Adrenal gland (tissue), 19 donors: ENCODE data around the gene SOWAHD. TPM values are rescaled to one million over a fixed set of nuclear protein-coding genes. Genes with fewer than 3 reads are reported as not detected.

ENCODE experiments used
- DNase-seq, 7 donors: peaks; one replicate each; pipeline ENCODE4 v3.0.0-alpha.2; 2019 to 2020
- H3K27ac ChIP-seq, 5 donors: fragments of 200-600 bp; sonication (generic) in 4 of 5; 1 replicate in 3 of 5; 2 replicates in 2 of 5; pipeline versions ENCODE4 v1.5.1 to v1.8.0; 2016 to 2020; ENCODE audit warnings: mild to moderate bottlenecking in 1 of 5
- H3K27me3 ChIP-seq: fragments of 200-600 bp; 2 replicates; pipeline ENCODE4 v1.8.0; 2021
- H3K36me3 ChIP-seq, 2 donors: fragments of 200-600 bp; replicated peaks in 1 of 2; 1 replicate in 1 of 2; 2 replicates in 1 of 2; pipeline versions ENCODE4 v1.5.1 to v1.8.0; 2018 to 2022
- H3K4me1 ChIP-seq, 2 donors: fragments of 200-600 bp; replicated peaks in 1 of 2; 1 replicate in 1 of 2; 2 replicates in 1 of 2; pipeline versions ENCODE4 v1.5.1 to v1.8.0; 2018 to 2021
- H3K4me3 ChIP-seq, 4 donors: fragments of 200-600 bp; sonication (generic) in 3 of 4; one replicate each; pipeline ENCODE4 v1.5.1; 2016 to 2018
- H3K9me3 ChIP-seq, 3 donors: fragments of 200-600 bp; sonication (generic) in 1 of 3; replicated peaks in 1 of 3; 1 replicate in 2 of 3; 2 replicates in 1 of 3; pipeline versions ENCODE4 v1.5.1 to v1.8.0; 2016 to 2021
- CTCF ChIP-seq, 6 experiments: fragments of 450-650 bp in 4 of 6; fragments of 200-600 bp in 2 of 6; sonication (generic) in 1 of 6; IDR thresholded peaks; 1 replicate in 5 of 6; 2 replicates in 1 of 6; pipeline versions ENCODE4 v1.5.1 to v1.8.0; 2016 to 2021; ENCODE audit warnings: antibody characterized with exemption in 6 of 6, mild to moderate bottlenecking in 2 of 6, moderate library complexity in 1 of 6
- POLR2A ChIP-seq, 2 donors: fragments of 450-650 bp; IDR thresholded peaks; one replicate each; pipeline ENCODE4 v1.6.1; 2017; ENCODE audit warnings: antibody characterized with exemption in 2 of 2, mild to moderate bottlenecking in 2 of 2, moderate library complexity in 1 of 2
- WGBS, 4 donors: extraction: QIAGEN DNeasy Blood & Tissue Kit in 2 of 4; methylation state at CpG; one replicate each; pipeline versions ENCODE4 v1.1.5 to v1.1.7; 2013 to 2017; 5-methylcytosine and 5-hydroxymethylcytosine counted together
- intact Hi-C, 2 donors: fragments of 100-400 bp; cut with DNase I; formaldehyde crosslinking; loops; one replicate each; pipeline versions ENCODE4 v1.14.1 to v1.15.0; 2022 to 2023
- long read RNA-seq, 10 donors: library from polyadenylated mRNA in 3 of 10; unstranded in 2 of 10; stranded (forward) in 1 of 10; transcript quantifications; one replicate each; pipeline ENCODE4 v2.0.0 and lab custom pipeline, GENCODE V29; 2021 to 2026
- polyA plus RNA-seq, 3 donors: library from polyadenylated mRNA; stranded (reverse); fragments of 200-250 nt in 2 of 3; fragments of 350-450 nt in 1 of 3; fragmentation: Illumina TruSeq in 1 of 3; extraction: RNeasy Lipid Tissue Mini Kit (QIAGEN cat#74804) in 1 of 3; gene quantifications; one replicate each; pipeline ENCODE4 v1.2.3, GENCODE V29; 2013 to 2014
- total RNA-seq, 9 donors: library from RNA; depleted of rRNA in 4 of 9; stranded (reverse); fragments of >200 nt in 4 of 9; fragments of 120-200 nt in 1 of 9; fragmentation: NEBNext Ultra II Directional in 1 of 9; extraction: Animal tissue kit (Norgen Biotek cat#: 25700) in 1 of 9; gene quantifications; one replicate each; pipeline versions ENCODE4 v1.1.0 to v1.2.4, GENCODE V29; 2013 to 2023
- donor health status: healthy with polysubstance abuse.
- donor health status: Bipolar disorder and iron deficiency.
- donor health status: DM: yes; HTN: yes; CAD: no.
- donor health status: DM: no; HTN: no; CAD: no.
- donor health status: DM: no; HTN: no; CAD: no.
- donor health status: DM: yes; HTN: yes; CAD: no.

SOWAHD gene
- 1 to 10 TPM in 6 of 9 donors, under 1 TPM in 2, not detected in 1; 0.33 to 5.9 (median 1.4) TPM for total RNA-seq
- polyA plus RNA-seq = 1 to 10 TPM in 1 of 3 donors, under 1 TPM in 2; 0.13 to 1.4 (median 0.47) TPM
- long read RNA-seq, donor 1 = 0 reads
- long read RNA-seq, donor 2, partial matches to known transcripts = 0 of 1 reads
- long read RNA-seq, donor 2, other reads (novel, unspliced or antisense) = 0 of 1 reads
- long read RNA-seq, donor 3 = 0 reads
- long read RNA-seq, donor 4 = 0 reads
- long read RNA-seq, donor 5, transcript SOWAHD-201 (1 exons, 1,552 nt) = major isoform, 5 of 5 reads
- long read RNA-seq, donor 5, partial matches to known transcripts = 0 of 5 reads
- long read RNA-seq, donor 5, other reads (novel, unspliced or antisense) = 0 of 5 reads
- long read RNA-seq, donor 6 = 0 reads
- long read RNA-seq, donor 7 = 0 reads
- long read RNA-seq, donor 8, partial matches to known transcripts = 0 of 1 reads
- long read RNA-seq, donor 8, other reads (novel, unspliced or antisense) = 0 of 1 reads
- long read RNA-seq, donor 9 = 0 reads
- long read RNA-seq, donor 10 = 0 reads

- H3K27ac ChIP-seq = peak within 1 kb of the TSS in 1 of 5 donors; percentile 22
- DNase-seq = peak in 5 of 7 donors; percentile 33 to 56 (median 36)
- H3K4me3 ChIP-seq = peak within 1 kb of the TSS in 2 of 4 donors; percentile 26 to 51
- H3K9me3 ChIP-seq = no peaks in the 10 kb centered on the region
- WGBS, 4 donors = 1 to 36% (median 26%) methylated on average over 8 to 50 of the region's 59 CpGs; no CpG with 5 or more reads in 1 of the 4 donors
- H3K27me3 ChIP-seq = peaks cover 6% of the 10 kb centered on the region
- TF ChIP-seq CTCF (IDR thresholded peaks at IDR 0.05) (no peak), POLR2A (IDR thresholded peaks at IDR 0.05) (no peak)
- intact Hi-C loops = no loop called here
- H3K36me3 ChIP-seq = no peaks in the 10 kb centered on the region
- no peaks in the 10 kb centered on the region for H3K4me1 ChIP-seq
Measured at GRCh38 chrX:119757979-119758730, at the start of gene SOWAHD. SOWAHD (plus strand) TSS chrX:119758588; CDS start chrX:119758668, 80 bp downstream.

- intact Hi-C loops = no loop called here
- TF ChIP-seq POLR2A (IDR thresholded peaks at IDR 0.05) (no peak), CTCF (IDR thresholded peaks at IDR 0.05) (no peak)
- no peak overlapping the region for H3K4me3 ChIP-seq
- H3K9me3 ChIP-seq = no peaks in the 10 kb centered on the region
- no peaks in the 10 kb centered on the region for H3K36me3 ChIP-seq
- H3K4me1 ChIP-seq = no peaks in the 10 kb centered on the region
- 77 to 98% (median 87%) methylated on average over 2 of the region's 2 CpGs for WGBS, 4 donors
- no peak overlapping the region for H3K27ac ChIP-seq
- DNase-seq = no peak
- no peaks in the 10 kb centered on the region for H3K27me3 ChIP-seq
Measured at GRCh38 chrX:119708936-119709335, 49.5 kb upstream of the SOWAHD start.

- no peaks in the 10 kb centered on the region for H3K4me1 ChIP-seq
- H3K27me3 ChIP-seq = no peaks in the 10 kb centered on the region
- H3K9me3 ChIP-seq = no peaks in the 10 kb centered on the region
- no peak for DNase-seq
- no peak overlapping the region for H3K27ac ChIP-seq
- no peak for TF ChIP-seq CTCF (IDR thresholded peaks at IDR 0.05)
- TF ChIP-seq POLR2A (IDR thresholded peaks at IDR 0.05) = no peak
- H3K36me3 ChIP-seq = no peaks in the 10 kb centered on the region
- no peak overlapping the region for H3K4me3 ChIP-seq
- intact Hi-C loops = no loop called here
- 79 to 86% (median 83%) methylated on average over 2 to 3 of the region's 3 CpGs for WGBS, 4 donors
Measured at GRCh38 chrX:119709630-119710029, 48.8 kb upstream of the SOWAHD start.

- TF ChIP-seq POLR2A (IDR thresholded peaks at IDR 0.05) (no peak), CTCF (IDR thresholded peaks at IDR 0.05) (no peak)
- no peak for DNase-seq
- no peaks in the 10 kb centered on the region for H3K36me3 ChIP-seq
- intact Hi-C loops = loop anchor here in 1 of 2 donors (10.0 kb wide), 1 partner anchor 107 kb away; no protein-coding TSS in a partner anchor
- WGBS, 4 donors = 70 to 82% (median 73%) methylated on average over 3 to 6 of the region's 6 CpGs
- H3K9me3 ChIP-seq = no peaks in the 10 kb centered on the region
- H3K4me3 ChIP-seq = no peak overlapping the region
- H3K27me3 ChIP-seq = no peaks in the 10 kb centered on the region
- no peak overlapping the region for H3K27ac ChIP-seq
- no peaks in the 10 kb centered on the region for H3K4me1 ChIP-seq
Measured at GRCh38 chrX:119721487-119721886, 36.9 kb upstream of the SOWAHD start.
